GM12874 (cell line): Measurements from ENCODE around the gene VPS25.

Source experiments
- CTCF ChIP-seq: IDR thresholded peaks from 2 replicates; pipeline ENCODE4 v1.5.1; 2011; ENCODE audit warnings: low read depth, mild to moderate bottlenecking, control low read depth, low read length, moderate library complexity; ENCODE audit not compliant: insufficient read depth

The VPS25 gene

DNA sequence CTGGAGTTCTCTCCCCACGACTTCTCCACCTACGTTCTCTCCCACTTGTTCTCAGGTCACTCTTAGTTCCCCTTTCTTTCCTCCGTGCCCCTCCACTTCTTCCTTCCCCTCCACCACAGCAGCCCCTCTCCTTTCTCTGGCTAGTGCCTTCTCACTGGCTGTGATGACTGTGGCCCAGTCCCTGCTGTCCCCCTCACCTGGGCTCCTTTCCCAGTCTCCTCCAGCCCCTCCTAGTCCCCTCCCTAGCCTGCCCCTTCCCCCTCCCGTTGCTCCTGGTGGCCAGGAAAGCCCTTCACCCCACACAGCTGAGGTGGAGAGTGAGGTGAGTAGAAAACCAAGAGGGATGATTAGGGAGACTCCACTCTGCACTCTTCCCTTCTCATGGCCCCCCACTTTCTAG lies 21.8 kb downstream of the VPS25 start:
- no peak for TF ChIP-seq CTCF

DNA sequence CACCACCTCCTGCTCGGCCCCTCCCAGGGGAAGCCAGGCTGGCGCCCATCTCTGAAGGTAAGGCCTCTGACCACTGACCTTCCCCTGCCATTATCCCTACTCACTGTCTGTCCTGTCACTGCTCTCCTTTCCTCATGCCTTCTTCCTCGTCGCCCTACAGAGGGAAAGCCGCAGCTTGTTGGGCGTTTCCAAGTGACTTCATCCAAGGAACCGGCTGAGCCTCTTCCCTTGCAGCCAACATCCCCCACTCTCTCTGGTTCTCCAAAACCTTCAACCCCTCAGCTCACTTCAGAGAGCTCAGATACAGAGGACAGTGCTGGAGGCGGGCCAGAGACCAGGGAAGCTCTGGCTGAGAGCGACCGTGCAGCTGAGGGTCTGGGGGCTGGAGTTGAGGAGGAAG lies 22.2 kb downstream of the VPS25 start:
- no peak for TF ChIP-seq CTCF

GRCh38 chr17:42796066-42796758 lies 23.0 kb downstream of the VPS25 start:
- no peak for TF ChIP-seq CTCF

DNA sequence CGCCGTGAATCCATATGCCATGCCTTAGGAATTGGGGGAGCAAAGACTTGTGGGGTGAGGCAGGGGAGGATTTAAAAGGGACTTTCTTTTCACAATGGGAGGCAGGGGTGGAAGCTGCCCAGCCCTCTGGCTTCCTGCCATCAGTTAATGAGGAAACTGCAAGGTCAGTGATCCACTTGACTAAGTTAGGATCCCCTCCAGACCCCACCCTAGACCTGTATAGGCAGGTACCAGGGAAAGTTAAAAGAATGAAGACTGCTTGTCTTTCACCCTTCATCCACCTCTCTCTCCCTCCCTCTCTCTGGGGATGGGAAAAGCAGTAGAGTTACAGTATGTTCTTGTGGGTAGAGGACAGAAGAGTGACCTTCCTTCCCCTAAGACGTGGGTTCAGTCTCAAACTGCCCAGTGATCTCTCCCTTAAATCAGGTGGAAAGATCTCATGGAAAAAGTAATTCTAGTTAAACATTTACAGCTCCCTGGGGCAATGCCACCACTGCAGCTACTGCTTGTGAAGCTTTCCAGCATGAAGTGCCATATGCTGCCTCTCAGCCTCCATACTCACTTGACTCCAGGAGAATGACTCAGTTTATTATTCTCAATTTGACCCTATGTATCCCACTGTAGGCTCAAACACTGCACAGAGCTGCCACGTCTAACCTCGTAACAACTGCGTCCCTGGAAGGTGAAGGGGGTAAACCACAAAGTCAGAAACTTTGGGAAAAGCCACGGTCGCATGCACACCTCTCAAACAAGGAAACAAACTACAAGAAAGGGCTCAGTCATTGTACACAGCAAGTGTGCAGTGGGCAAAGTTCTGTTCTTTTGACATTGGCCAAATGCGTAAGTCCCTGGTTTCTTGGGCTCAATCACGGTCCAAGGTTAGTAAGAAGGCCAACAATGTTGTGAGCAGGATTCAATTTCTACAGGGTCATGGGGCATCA lies 24.1 kb downstream of the VPS25 start:
- TF ChIP-seq CTCF, result no peak

- no peak for TF ChIP-seq CTCF
Observed at GRCh38 chr17:42798011-42798382, 24.7 kb downstream of the VPS25 start.

- TF ChIP-seq CTCF, result no peak
Observed at GRCh38 chr17:42798383-42799380, 25.4 kb downstream of the VPS25 start, which contains the start of the genes CNTD1 and COA3. Gene CNTD1, plus strand, starts transcription at chr17:42798861. Its CDS starts 207 bp downstream, at chr17:42799068. Gene COA3, minus strand, starts transcription at chr17:42798704. Its CDS starts 23 bp downstream, at chr17:42798681.
